MM.1S (cell line): ENCODE measurements around the gene GFI1.

Experiments used
- DNase-seq: peaks from one replicate; pipeline ENCODE4 v3.0.0-alpha.2; 2015
- H2AFZ ChIP-seq: fragments of 300-600 bp; sonication (generic); 2 replicates; pipeline ENCODE4 v1.6.0; 2016; ENCODE audit warnings: antibody characterized with exemption, low read length
- H3F3A ChIP-seq: fragments of 300-600 bp; sonication (generic); 2 replicates; pipeline ENCODE4 v1.6.1; 2016; ENCODE audit warnings: mild to moderate bottlenecking, antibody characterized with exemption, low read length, moderate library complexity, mixed read lengths; ENCODE audit not compliant: insufficient read depth
- H3K27ac ChIP-seq: fragments of 300-600 bp; sonication (generic); 2 replicates; pipeline ENCODE4 v1.5.1; 2016; ENCODE audit warnings: mild to moderate bottlenecking, low read length
- H3K27me3 ChIP-seq: fragments of 300-600 bp; sonication (generic); replicated peaks from 2 replicates; pipeline ENCODE4 v1.6.0; 2016; ENCODE audit warnings: low read length; ENCODE audit not compliant: insufficient read depth
- H3K36me3 ChIP-seq: fragments of 300-600 bp; sonication (generic); replicated peaks from 2 replicates; pipeline ENCODE4 v1.6.1; 2016; ENCODE audit warnings: mild to moderate bottlenecking, low read length, mixed read lengths; ENCODE audit not compliant: insufficient read depth
- H3K4me1 ChIP-seq: fragments of 300-600 bp; sonication (generic); 2 replicates; pipeline ENCODE4 v1.6.1; 2016; ENCODE audit warnings: low read length, mixed read lengths
- H3K4me2 ChIP-seq: fragments of 300-600 bp; sonication (generic); 2 replicates; pipeline ENCODE4 v1.6.0; 2016; ENCODE audit warnings: low read depth, low read length
- H3K4me3 ChIP-seq: fragments of 300-600 bp; sonication (generic); 2 replicates; pipeline ENCODE4 v1.5.1; 2016; ENCODE audit warnings: low read length, mixed read lengths
- H3K79me2 ChIP-seq: fragments of 300-600 bp; sonication (generic); 2 replicates; pipeline ENCODE4 v1.6.1; 2016; ENCODE audit warnings: mixed run types, low read length, mixed read lengths
- H3K9ac ChIP-seq: fragments of 300-600 bp; sonication (generic); 2 replicates; pipeline ENCODE4 v1.6.1; 2016; ENCODE audit warnings: low read length, mixed read lengths
- H3K9me2 ChIP-seq: fragments of 300-600 bp; sonication (generic); replicated peaks from 2 replicates; pipeline ENCODE4 v1.6.1; 2016; ENCODE audit warnings: mild to moderate bottlenecking, low read length, mixed read lengths; ENCODE audit not compliant: insufficient read depth
- H3K9me3 ChIP-seq: fragments of 300-600 bp; sonication (generic); replicated peaks from 2 replicates; pipeline ENCODE4 v1.6.1; 2016; ENCODE audit warnings: mild to moderate bottlenecking, low read length, mixed read lengths; ENCODE audit not compliant: insufficient read depth
- H4K20me1 ChIP-seq: fragments of 300-600 bp; sonication (generic); 2 replicates; pipeline ENCODE4 v1.6.1; 2016; ENCODE audit warnings: mild to moderate bottlenecking, low read length, moderate library complexity, mixed read lengths; ENCODE audit not compliant: insufficient read depth
- CTCF ChIP-seq: fragments of 300-600 bp; sonication (generic); IDR thresholded peaks from 2 replicates; pipeline ENCODE4 v1.5.1; 2016; ENCODE audit warnings: antibody characterized with exemption, low read length, mixed read lengths
- EZH2 ChIP-seq: fragments of 300-600 bp; sonication (generic); optimal IDR thresholded peaks from 2 replicates; pipeline ENCODE3; 2017; ENCODE audit warnings: low read depth, mild to moderate bottlenecking, antibody characterized with exemption, low read length, mixed read lengths
- EZH2phosphoT487 ChIP-seq: fragments of 300-600 bp; sonication (generic); IDR thresholded peaks from 2 replicates; pipeline ENCODE4 v1.6.1; 2018; ENCODE audit warnings: antibody characterized with exemption, low read length

GFI1 gene

DNA sequence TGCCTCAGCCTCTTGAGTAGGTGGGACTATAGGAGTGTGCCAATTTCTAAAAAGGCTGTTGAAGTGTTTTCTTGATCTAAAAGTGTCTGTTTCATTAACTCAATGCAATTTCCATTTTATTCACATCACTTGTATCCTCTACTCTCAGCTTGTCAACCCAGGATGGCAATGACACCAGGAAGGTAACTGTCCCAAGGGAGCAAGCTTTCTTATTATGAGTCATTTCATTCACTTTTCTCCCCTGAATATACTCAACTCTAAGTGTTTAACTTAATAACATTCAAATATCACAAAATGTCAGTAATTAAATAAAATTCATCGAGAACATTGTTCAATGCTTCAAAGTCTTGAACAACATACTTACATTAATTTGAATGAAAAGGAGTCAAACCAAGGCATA lies 22.9 kb upstream of the GFI1 start:
- Histone ChIP-seq H3K9ac (no peak overlapping the region), H3K27me3 (no peaks in the 10 kb centered on the region), H3K4me1 (peaks cover 13% of the 10 kb centered on the region), H3K4me3 (no peak overlapping the region), H3F3A (peaks cover 12% of the 10 kb centered on the region), H3K27ac (no peak overlapping the region), H3K9me3 (no peaks in the 10 kb centered on the region), H3K9me2 (no peaks in the 10 kb centered on the region), H3K36me3 (no peaks in the 10 kb centered on the region), H3K79me2 (no peaks in the 10 kb centered on the region), H3K4me2 (no peak overlapping the region), H4K20me1 (no peaks in the 10 kb centered on the region), H2AFZ (no peak overlapping the region)
- TF ChIP-seq CTCF (no peak), EZH2 (no peak), EZH2phosphoT487 (no peak)
- no peak for DNase-seq

- Histone ChIP-seq H2AFZ (no peak overlapping the region), H3K27me3 (no peaks in the 10 kb centered on the region), H3K4me3 (no peak overlapping the region), H3K9me2 (no peaks in the 10 kb centered on the region), H3K79me2 (no peaks in the 10 kb centered on the region), H3K9ac (no peak overlapping the region), H3K27ac (no peak overlapping the region), H3K36me3 (no peaks in the 10 kb centered on the region), H3K4me2 (no peak overlapping the region), H3F3A (peaks cover 9% of the 10 kb centered on the region), H4K20me1 (no peaks in the 10 kb centered on the region), H3K9me3 (no peaks in the 10 kb centered on the region), H3K4me1 (peaks cover 19% of the 10 kb centered on the region)
- no peak for DNase-seq
- TF ChIP-seq EZH2phosphoT487 (no peak), CTCF (no peak), EZH2 (no peak)
Observed at GRCh38 chr1:92505015-92505692, 18.4 kb upstream of the GFI1 start.

DNA sequence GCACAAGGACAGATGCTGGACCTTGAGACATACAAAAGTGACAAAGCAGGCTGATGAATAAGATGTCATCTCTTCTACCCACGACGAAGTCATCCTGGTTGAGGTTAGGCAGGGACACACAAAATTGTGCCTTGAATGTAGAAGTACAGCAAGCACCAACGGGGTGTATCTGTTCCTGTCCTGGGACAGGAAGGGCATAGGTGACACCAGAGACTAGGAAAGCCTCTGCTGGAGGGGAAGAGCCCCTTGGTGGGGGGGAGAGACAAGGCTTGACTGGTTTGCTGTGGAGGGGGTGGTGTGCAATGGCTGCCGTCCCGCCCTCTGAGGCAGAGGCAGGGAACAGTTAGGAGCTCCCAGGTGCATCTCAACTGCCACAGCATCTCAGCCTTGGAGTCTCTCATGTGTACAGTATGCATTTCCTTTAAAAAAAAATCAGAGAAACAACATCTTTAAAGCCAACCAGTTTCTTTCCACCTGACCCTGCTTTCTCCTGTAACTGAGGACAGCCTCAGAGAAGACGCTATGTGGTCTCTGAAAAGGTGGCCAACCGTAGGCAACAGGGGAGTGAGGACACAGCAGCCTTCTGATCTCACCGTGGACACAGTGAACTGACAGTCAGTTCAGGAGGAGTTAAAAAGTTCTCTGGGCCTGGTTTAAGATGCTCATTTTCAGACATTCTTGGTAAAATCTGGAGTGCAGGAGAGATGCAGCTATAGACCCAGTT lies 17.7 kb upstream of the GFI1 start:
- no peak for DNase-seq
- Histone ChIP-seq H3K4me3 (no peak overlapping the region), H2AFZ (no peak overlapping the region), H3K79me2 (no peaks in the 10 kb centered on the region), H3F3A (peaks cover 9% of the 10 kb centered on the region), H3K9me3 (no peaks in the 10 kb centered on the region), H3K36me3 (no peaks in the 10 kb centered on the region), H3K9me2 (no peaks in the 10 kb centered on the region), H3K27ac (no peak overlapping the region), H3K4me1 (peaks cover 19% of the 10 kb centered on the region), H3K27me3 (no peaks in the 10 kb centered on the region), H4K20me1 (no peaks in the 10 kb centered on the region), H3K4me2 (no peak overlapping the region), H3K9ac (no peak overlapping the region)
- TF ChIP-seq CTCF = no peak
- TF ChIP-seq EZH2phosphoT487 = no peak
- no peak for TF ChIP-seq EZH2
